Neural progenitor cell (in vitro differentiated cells): ENCODE measurements around the gene PRR35. TPM values are rescaled to one million over a fixed set of nuclear protein-coding genes. Genes with fewer than 3 reads are reported as not detected.

Experiments
- DNase-seq: peaks from one replicate; pipeline ENCODE4 v3.0.0-alpha.2; 2016; ENCODE audit warnings: low spot score
- H2AFZ ChIP-seq: fragments of 200-600 bp; sonication (generic); replicated peaks from 2 replicates; pipeline ENCODE4 v1.6.1; 2016; ENCODE audit warnings: antibody characterized with exemption
- H3F3A ChIP-seq: fragments of 200-600 bp; sonication (generic); 2 replicates; pipeline ENCODE4 v1.6.1; 2016; ENCODE audit warnings: antibody characterized with exemption, low read depth
- H3K27ac ChIP-seq: fragments of 200-600 bp; sonication (generic); 2 replicates; pipeline ENCODE4 v1.5.1; 2016; ENCODE audit warnings: mild to moderate bottlenecking
- H3K27me3 ChIP-seq: fragments of 200-600 bp; sonication (generic); 2 replicates; pipeline ENCODE4 v1.6.1; 2016; ENCODE audit warnings: mild to moderate bottlenecking, moderate library complexity
- H3K36me3 ChIP-seq: fragments of 200-600 bp; sonication (generic); 2 replicates; pipeline ENCODE4 v1.5.1; 2016
- H3K4me1 ChIP-seq: fragments of 200-600 bp; sonication (generic); 2 replicates; pipeline ENCODE4 v1.6.1; 2016; ENCODE audit warnings: mixed run types
- H3K4me2 ChIP-seq: fragments of 200-600 bp; sonication (generic); 2 replicates; pipeline ENCODE4 v1.6.1; 2016
- H3K4me3 ChIP-seq: fragments of 200-600 bp; sonication (generic); 2 replicates; pipeline ENCODE4 v1.5.1; 2016
- H3K79me2 ChIP-seq: fragments of 200-600 bp; sonication (generic); 2 replicates; pipeline ENCODE4 v1.6.1; 2016; ENCODE audit warnings: low read depth
- H3K9ac ChIP-seq: fragments of 200-600 bp; sonication (generic); 2 replicates; pipeline ENCODE4 v1.6.1; 2016
- H3K9me3 ChIP-seq: fragments of 200-600 bp; sonication (generic); 2 replicates; pipeline ENCODE4 v1.5.1; 2016; ENCODE audit warnings: low read depth
- H4K20me1 ChIP-seq: fragments of 200-600 bp; sonication (generic); 2 replicates; pipeline ENCODE4 v1.6.1; 2016; ENCODE audit warnings: low read depth
- H3K27ac Mint-ChIP-seq: 3 replicates; pipeline ENCODE4 v1.8.0; 2021; ENCODE audit warnings: mixed read lengths
- H3K27me3 Mint-ChIP-seq: 2 replicates; pipeline ENCODE4 v1.8.0; 2022; ENCODE audit warnings: low read depth, mild to moderate bottlenecking, inconsistent platforms, moderate library complexity, mixed read lengths; ENCODE audit not compliant: insufficient read depth
- H3K36me3 Mint-ChIP-seq: 3 replicates; pipeline ENCODE4 v1.8.0; 2021; ENCODE audit warnings: mixed read lengths
- H3K4me1 Mint-ChIP-seq: 3 replicates; pipeline ENCODE4 v1.8.0; 2021; ENCODE audit warnings: mixed read lengths
- H3K4me3 Mint-ChIP-seq: 3 replicates; pipeline ENCODE4 v1.8.0; 2021; ENCODE audit warnings: mild to moderate bottlenecking, moderate library complexity, mixed read lengths
- H3K9me3 Mint-ChIP-seq: 3 replicates; pipeline ENCODE4 v1.8.0; 2020; ENCODE audit warnings: mixed read lengths
- EZH2 ChIP-seq: fragments of 200-600 bp; sonication (generic); IDR thresholded peaks from 2 replicates; pipeline ENCODE4 v1.6.1; 2017; ENCODE audit warnings: antibody characterized with exemption, mild to moderate bottlenecking, moderate library complexity
- EZH2phosphoT487 ChIP-seq: fragments of 200-600 bp; sonication (generic); IDR thresholded peaks from 2 replicates; pipeline ENCODE4 v1.6.1; 2017; ENCODE audit warnings: antibody characterized with exemption
- total RNA-seq: library from RNA; depleted of rRNA; stranded (reverse); fragments of >200 nt; gene quantifications from 2 replicates; pipeline ENCODE4 v1.2.3, GENCODE V29; 2015; ENCODE audit warnings: low replicate concordance
- TF ChIP-seq, protein P1 (sequence below): fragments of 200-600 bp; sonication (generic); IDR thresholded peaks from 2 replicates; pipeline ENCODE4 v1.5.1; 2017; ENCODE audit warnings: antibody characterized with exemption, mild to moderate bottlenecking

Gene PRR35
- total RNA-seq, 1 donor from 2014 or later, result not detected

GRCh38 chr16:591892-592517 is 31.8 kb downstream of the PRR35 start:
- Mint-ChIP-seq H3K27ac (no peak overlapping the region), H3K9me3 (no peaks in the 10 kb centered on the region), H3K27me3 (peaks cover 8% of the 10 kb centered on the region), H3K4me1 (peaks cover 25% of the 10 kb centered on the region), H3K36me3 (peaks cover 15% of the 10 kb centered on the region), H3K4me3 (peak overlapping the region; percentile 94)
- no peak for DNase-seq
- Histone ChIP-seq H3K27me3 (peaks cover 19% of the 10 kb centered on the region), H3K36me3 (no peaks in the 10 kb centered on the region), H2AFZ (no peak overlapping the region), H3K9ac (no peak overlapping the region), H3K79me2 (peaks cover 32% of the 10 kb centered on the region), H3K9me3 (no peaks in the 10 kb centered on the region), H4K20me1 (peaks cover 73% of the 10 kb centered on the region), H3K27ac (no peak overlapping the region), H3K4me3 (no peak overlapping the region), H3K4me2 (no peak overlapping the region), H3F3A (peaks cover 14% of the 10 kb centered on the region), H3K4me1 (peaks cover 3% of the 10 kb centered on the region)
- TF ChIP-seq EZH2phosphoT487 (no peak), EZH2 (no peak)
- TF ChIP-seq, protein P1, sequence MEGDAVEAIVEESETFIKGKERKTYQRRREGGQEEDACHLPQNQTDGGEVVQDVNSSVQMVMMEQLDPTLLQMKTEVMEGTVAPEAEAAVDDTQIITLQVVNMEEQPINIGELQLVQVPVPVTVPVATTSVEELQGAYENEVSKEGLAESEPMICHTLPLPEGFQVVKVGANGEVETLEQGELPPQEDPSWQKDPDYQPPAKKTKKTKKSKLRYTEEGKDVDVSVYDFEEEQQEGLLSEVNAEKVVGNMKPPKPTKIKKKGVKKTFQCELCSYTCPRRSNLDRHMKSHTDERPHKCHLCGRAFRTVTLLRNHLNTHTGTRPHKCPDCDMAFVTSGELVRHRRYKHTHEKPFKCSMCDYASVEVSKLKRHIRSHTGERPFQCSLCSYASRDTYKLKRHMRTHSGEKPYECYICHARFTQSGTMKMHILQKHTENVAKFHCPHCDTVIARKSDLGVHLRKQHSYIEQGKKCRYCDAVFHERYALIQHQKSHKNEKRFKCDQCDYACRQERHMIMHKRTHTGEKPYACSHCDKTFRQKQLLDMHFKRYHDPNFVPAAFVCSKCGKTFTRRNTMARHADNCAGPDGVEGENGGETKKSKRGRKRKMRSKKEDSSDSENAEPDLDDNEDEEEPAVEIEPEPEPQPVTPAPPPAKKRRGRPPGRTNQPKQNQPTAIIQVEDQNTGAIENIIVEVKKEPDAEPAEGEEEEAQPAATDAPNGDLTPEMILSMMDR, result no peak

DNA sequence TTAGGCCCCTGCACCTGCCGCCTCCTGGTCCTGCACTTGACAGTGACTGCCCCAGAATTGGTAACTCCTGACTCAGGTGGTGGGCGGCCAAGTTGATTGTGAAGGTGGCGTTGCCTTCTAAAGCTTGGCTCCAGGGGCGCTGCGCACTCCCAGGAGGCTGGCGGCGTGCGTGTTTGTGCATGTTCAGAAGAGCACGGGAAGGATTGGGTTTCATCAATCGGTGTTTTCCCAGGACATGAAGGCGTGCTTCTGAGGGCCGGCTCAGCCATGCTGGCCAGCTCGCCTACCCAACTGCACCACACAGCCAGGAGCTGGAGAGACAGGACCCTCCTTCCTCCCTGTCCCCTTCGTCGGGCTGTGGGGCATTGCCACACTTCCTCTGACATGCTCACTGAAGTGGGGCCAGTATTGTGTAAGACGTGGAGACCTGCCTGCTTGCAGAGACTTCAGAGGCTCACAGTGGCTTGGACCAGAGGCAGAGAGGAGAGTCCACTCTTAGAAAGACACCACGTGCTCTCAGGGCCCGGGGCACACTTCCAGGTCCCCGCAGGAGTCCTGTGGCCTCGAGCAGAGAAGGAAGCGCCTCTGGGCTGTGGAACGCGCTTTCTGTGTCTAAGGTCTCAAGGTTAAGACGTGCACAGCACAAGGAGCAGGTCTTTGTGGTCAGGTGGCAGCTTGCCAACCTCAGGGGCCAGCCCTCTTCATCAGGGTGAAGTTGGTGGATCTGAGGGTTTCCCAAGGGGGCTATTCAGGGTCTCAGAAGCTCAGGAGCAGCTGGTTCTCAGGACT is 32.5 kb downstream of the PRR35 start:
- H3K79me2 ChIP-seq, result peaks cover 32% of the 10 kb centered on the region
- H3K4me3 ChIP-seq, result no peak overlapping the region
- Mint-ChIP-seq H3K4me3 (no peak overlapping the region), H3K9me3 (no peaks in the 10 kb centered on the region), H3K4me1 (peaks cover 22% of the 10 kb centered on the region), H3K36me3 (peaks cover 17% of the 10 kb centered on the region), H3K27me3 (peaks cover 8% of the 10 kb centered on the region), H3K27ac (no peak overlapping the region)
- H3F3A ChIP-seq, result peaks cover 11% of the 10 kb centered on the region
- no peak for DNase-seq
- H3K36me3 ChIP-seq, result no peaks in the 10 kb centered on the region
- H2AFZ ChIP-seq, result no peak overlapping the region
- H3K4me2 ChIP-seq, result no peak overlapping the region
- TF ChIP-seq EZH2 (no peak), EZH2phosphoT487 (no peak)
- TF ChIP-seq, protein P1, result no peak
- peaks cover 3% of the 10 kb centered on the region for H3K4me1 ChIP-seq
- H3K27me3 ChIP-seq, result peaks cover 14% of the 10 kb centered on the region
- no peaks in the 10 kb centered on the region for H3K9me3 ChIP-seq
- no peak overlapping the region for H3K9ac ChIP-seq
- no peak overlapping the region for H3K27ac ChIP-seq
- H4K20me1 ChIP-seq, result peaks cover 67% of the 10 kb centered on the region

DNA sequence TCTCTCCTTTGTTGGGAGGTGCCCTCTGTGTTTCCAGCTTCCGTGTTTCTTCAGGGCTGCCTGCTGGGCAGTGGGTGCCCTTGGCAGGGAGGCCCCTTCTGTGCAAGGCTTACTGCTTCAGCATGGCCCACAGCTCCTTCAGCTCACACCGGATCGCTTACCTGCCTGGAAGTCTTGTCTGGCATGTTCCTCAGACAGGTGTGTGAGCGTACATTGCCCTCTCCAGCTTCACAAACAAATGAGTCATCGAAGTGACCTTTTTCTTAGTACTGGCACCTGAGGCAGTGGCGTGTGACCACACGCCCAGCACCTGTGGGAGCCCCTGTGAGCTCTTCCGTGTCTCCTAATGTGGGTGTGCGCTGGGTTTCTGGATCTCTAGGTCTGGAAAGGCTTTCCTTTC is 33.2 kb downstream of the PRR35 start:
- Mint-ChIP-seq H3K4me3 (peak overlapping the region; percentile 69), H3K27me3 (peaks cover 8% of the 10 kb centered on the region), H3K4me1 (peaks cover 19% of the 10 kb centered on the region), H3K36me3 (peaks cover 17% of the 10 kb centered on the region), H3K9me3 (no peaks in the 10 kb centered on the region), H3K27ac (no peak overlapping the region)
- Histone ChIP-seq H3K9ac (no peak overlapping the region), H3K79me2 (peaks cover 25% of the 10 kb centered on the region), H3K9me3 (no peaks in the 10 kb centered on the region), H3K27ac (no peak overlapping the region), H3K4me2 (no peak overlapping the region), H4K20me1 (peaks cover 60% of the 10 kb centered on the region), H3F3A (peaks cover 6% of the 10 kb centered on the region), H3K36me3 (no peaks in the 10 kb centered on the region), H3K4me1 (peaks cover 3% of the 10 kb centered on the region), H3K27me3 (peaks cover 14% of the 10 kb centered on the region), H3K4me3 (no peak overlapping the region), H2AFZ (no peak overlapping the region)
- no peak for DNase-seq
- TF ChIP-seq, protein P1, result no peak
- TF ChIP-seq EZH2phosphoT487, result no peak
- TF ChIP-seq EZH2, result no peak
